ENCODE results near the gene MTFMT.

GRCh38 chr15:64997066-64997465 lies 32.4 kb downstream of the MTFMT start:
- TF ChIP-seq FOXK2 (IDR thresholded peaks at IDR 0.05) (no peak), NFRKB (IDR thresholded peaks at IDR 0.05) (no peak), SP1 (IDR thresholded peaks at IDR 0.05) (no peak), FOXM1 (IDR thresholded peaks at IDR 0.05; ENCODE audit: borderline replicate concordance) (no peak), PKNOX1 (IDR thresholded peaks at IDR 0.05) (no peak), LEF1 (IDR thresholded peaks at IDR 0.05; ENCODE audit: borderline replicate concordance) (no peak), ARNT (IDR thresholded peaks at IDR 0.05) (no peak), CTBP1 (IDR thresholded peaks at IDR 0.05; ENCODE audit: borderline replicate concordance) (no peak), ELF4 (IDR thresholded peaks at IDR 0.05) (no peak), BHLHE40 (IDR thresholded peaks at IDR 0.05; ENCODE audit: borderline replicate concordance) (no peak), HDGF (IDR thresholded peaks at IDR 0.05; ENCODE audit: borderline replicate concordance) (no peak)

All from HEK293T (cell line).